PFSK-1 (cell line): ENCODE results near the gene SIRT6.

Experiments
- FOXP2 ChIP-seq: optimal IDR thresholded peaks from 2 replicates; pipeline ENCODE3; 2011; ENCODE audit warnings: borderline replicate concordance, control low read depth, inconsistent platforms; ENCODE audit not compliant: insufficient read depth; ENCODE audit errors: extremely low read length, extremely low read depth
- POLR2AphosphoS5 ChIP-seq: IDR thresholded peaks from 2 replicates; pipeline ENCODE4 v1.6.1; 2012; ENCODE audit warnings: low read depth, mild to moderate bottlenecking, control low read depth, low read length, moderate library complexity
- SIN3A ChIP-seq: IDR thresholded peaks from 2 replicates; pipeline ENCODE4 v1.6.1; 2012; ENCODE audit warnings: mild to moderate bottlenecking, low read length, moderate library complexity, borderline replicate concordance; ENCODE audit not compliant: insufficient read depth
- TAF1 ChIP-seq: IDR thresholded peaks from 2 replicates; pipeline ENCODE4 v1.6.1; 2012; ENCODE audit warnings: low read length, control low read depth, borderline replicate concordance; ENCODE audit not compliant: insufficient read depth
- TF ChIP-seq, protein P1 (sequence below), 2 experiments: IDR thresholded peaks; 2 replicates each; pipeline versions ENCODE4 v1.6.1 to v1.8.0; 2011 to 2012; ENCODE audit warnings: low read depth in 2 of 2, low read length in 2 of 2, control low read depth in 1 of 2, inconsistent platforms in 1 of 2, mild to moderate bottlenecking in 1 of 2, moderate library complexity in 1 of 2; ENCODE audit not compliant: insufficient read depth in 1 of 2

Gene SIRT6

GRCh38 chr19:4206818-4207484 lies 24.6 kb upstream of the SIRT6 start:
- no peak for TF ChIP-seq FOXP2
- TF ChIP-seq, protein P1, sequence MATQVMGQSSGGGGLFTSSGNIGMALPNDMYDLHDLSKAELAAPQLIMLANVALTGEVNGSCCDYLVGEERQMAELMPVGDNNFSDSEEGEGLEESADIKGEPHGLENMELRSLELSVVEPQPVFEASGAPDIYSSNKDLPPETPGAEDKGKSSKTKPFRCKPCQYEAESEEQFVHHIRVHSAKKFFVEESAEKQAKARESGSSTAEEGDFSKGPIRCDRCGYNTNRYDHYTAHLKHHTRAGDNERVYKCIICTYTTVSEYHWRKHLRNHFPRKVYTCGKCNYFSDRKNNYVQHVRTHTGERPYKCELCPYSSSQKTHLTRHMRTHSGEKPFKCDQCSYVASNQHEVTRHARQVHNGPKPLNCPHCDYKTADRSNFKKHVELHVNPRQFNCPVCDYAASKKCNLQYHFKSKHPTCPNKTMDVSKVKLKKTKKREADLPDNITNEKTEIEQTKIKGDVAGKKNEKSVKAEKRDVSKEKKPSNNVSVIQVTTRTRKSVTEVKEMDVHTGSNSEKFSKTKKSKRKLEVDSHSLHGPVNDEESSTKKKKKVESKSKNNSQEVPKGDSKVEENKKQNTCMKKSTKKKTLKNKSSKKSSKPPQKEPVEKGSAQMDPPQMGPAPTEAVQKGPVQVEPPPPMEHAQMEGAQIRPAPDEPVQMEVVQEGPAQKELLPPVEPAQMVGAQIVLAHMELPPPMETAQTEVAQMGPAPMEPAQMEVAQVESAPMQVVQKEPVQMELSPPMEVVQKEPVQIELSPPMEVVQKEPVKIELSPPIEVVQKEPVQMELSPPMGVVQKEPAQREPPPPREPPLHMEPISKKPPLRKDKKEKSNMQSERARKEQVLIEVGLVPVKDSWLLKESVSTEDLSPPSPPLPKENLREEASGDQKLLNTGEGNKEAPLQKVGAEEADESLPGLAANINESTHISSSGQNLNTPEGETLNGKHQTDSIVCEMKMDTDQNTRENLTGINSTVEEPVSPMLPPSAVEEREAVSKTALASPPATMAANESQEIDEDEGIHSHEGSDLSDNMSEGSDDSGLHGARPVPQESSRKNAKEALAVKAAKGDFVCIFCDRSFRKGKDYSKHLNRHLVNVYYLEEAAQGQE (IDR thresholded peaks at IDR 0.05; ENCODE audit: insufficient read depth in 1 of 2, low read depth in 2 of 2, low read length in 2 of 2), result no peak
- no peak for TF ChIP-seq POLR2AphosphoS5
- TF ChIP-seq SIN3A, result no peak
- TF ChIP-seq TAF1, result no peak

DNA sequence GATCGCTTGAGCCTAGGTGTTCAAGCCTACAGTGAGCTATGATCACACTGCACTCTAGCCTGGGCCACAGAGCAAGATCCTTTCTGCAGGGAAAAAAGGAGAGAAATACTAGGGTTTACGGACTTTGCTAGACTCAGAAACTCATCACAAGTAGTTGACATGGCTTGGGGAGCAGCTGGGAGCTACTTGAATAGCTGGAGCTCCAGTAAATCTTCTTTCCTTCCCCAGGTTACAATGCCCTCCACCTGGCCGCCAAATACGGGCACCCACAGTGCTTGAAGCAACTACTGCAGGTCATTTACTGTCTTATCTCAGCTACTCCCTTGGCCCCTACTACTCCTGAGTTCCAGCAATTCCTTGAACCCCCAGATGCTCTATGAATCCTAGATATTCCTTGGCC lies 19.4 kb upstream of the SIRT6 start:
- TF ChIP-seq, protein P1 (IDR thresholded peaks at IDR 0.05; ENCODE audit: insufficient read depth in 1 of 2, low read depth in 2 of 2, low read length in 2 of 2), result no peak
- TF ChIP-seq FOXP2 (no peak), SIN3A (no peak), TAF1 (no peak), POLR2AphosphoS5 (no peak)

- TF ChIP-seq SIN3A, result no peak
- no peak for TF ChIP-seq TAF1
- no peak for TF ChIP-seq POLR2AphosphoS5
Measured at GRCh38 chr19:4200940-4201542, 18.7 kb upstream of the SIRT6 start.

DNA sequence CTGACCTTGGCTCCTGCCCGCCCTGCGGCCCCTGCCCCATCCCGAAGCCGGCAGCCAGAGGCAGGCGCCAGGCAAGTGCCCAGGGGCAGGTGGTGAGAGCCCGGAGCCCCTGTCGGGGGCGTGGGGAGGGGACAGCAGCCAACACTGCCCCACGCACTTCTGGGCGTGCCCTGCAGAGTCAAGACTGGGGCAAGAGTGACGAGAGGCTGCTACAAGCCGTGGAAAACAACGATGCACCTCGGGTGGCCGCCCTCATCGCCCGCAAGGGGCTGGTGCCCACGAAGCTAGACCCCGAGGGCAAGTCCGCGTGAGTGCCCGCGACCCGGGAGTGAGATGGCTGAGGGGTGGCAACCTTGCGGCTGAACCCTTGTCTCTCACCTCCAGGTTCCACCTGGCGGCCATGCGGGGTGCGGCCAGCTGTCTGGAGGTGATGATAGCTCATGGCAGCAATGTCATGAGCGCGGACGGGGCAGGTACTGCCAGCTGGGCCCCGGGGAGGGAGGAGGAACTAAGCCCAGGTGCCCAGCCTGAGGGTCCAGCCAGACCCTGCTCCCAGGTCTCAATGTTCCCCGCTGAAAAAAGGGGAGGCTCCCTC lies 17.4 kb upstream of the SIRT6 start:
- TF ChIP-seq FOXP2, result no peak
- no peak for TF ChIP-seq POLR2AphosphoS5
- TF ChIP-seq SIN3A, result no peak
- TF ChIP-seq, protein P1 (IDR thresholded peaks at IDR 0.05; ENCODE audit: insufficient read depth in 1 of 2, low read depth in 2 of 2, low read length in 2 of 2), result no peak
- TF ChIP-seq TAF1, result no peak

- TF ChIP-seq POLR2AphosphoS5, result no peak
- TF ChIP-seq, protein P1 (IDR thresholded peaks at IDR 0.05; ENCODE audit: insufficient read depth in 1 of 2, low read depth in 2 of 2, low read length in 2 of 2), result no peak
- no peak for TF ChIP-seq SIN3A
Measured at GRCh38 chr19:4198467-4199126, 16.2 kb upstream of the SIRT6 start.
